Natural killer cell (primary cell): Measurements from ENCODE around the gene WWC1. TPM values are rescaled to one million over a fixed set of nuclear protein-coding genes. Genes with fewer than 3 reads are reported as not detected.

Experiments used
- ATAC-seq, 3 donors: fragments of 150-1000 bp in 2 of 3; fragments of 200-7000 bp in 1 of 3; cut with Tn5 transposase; 1 replicate in 1 of 3; 2 replicates in 2 of 3; pipeline ENCODE4 v1.10.0; 2021; ENCODE audit warnings: mild to moderate bottlenecking in 2 of 3, moderate library complexity in 2 of 3
- DNase-seq, 2 donors: peaks; one replicate each; pipeline versions ENCODE4 v3.0.0 to v3.0.0-alpha.2; 2013 to 2021; ENCODE audit warnings: mixed read lengths in 1 of 2
- H3K27ac ChIP-seq: one replicate; pipeline ENCODE4 v1.5.1; 2013; ENCODE audit warnings: mild to moderate bottlenecking, low read length
- H3K27me3 ChIP-seq: one replicate; pipeline ENCODE4 v1.6.1; 2013; ENCODE audit warnings: low read length; ENCODE audit not compliant: control insufficient read depth, insufficient read depth
- H3K36me3 ChIP-seq: one replicate; pipeline ENCODE4 v1.6.1; 2013; ENCODE audit warnings: low read length; ENCODE audit not compliant: control insufficient read depth, insufficient read depth
- H3K4me1 ChIP-seq: one replicate; pipeline ENCODE4 v1.6.1; 2013; ENCODE audit warnings: low read length; ENCODE audit not compliant: control insufficient read depth, insufficient read depth
- H3K4me3 ChIP-seq: one replicate; pipeline ENCODE4 v1.5.1; 2013; ENCODE audit warnings: low read length
- H3K9me3 ChIP-seq: one replicate; pipeline ENCODE4 v1.6.1; 2013; ENCODE audit warnings: low read length; ENCODE audit not compliant: control insufficient read depth, insufficient read depth
- H3K27ac Mint-ChIP-seq, 2 donors: one replicate each; pipeline ENCODE4 v1.8.0; 2022; ENCODE audit warnings: mild to moderate bottlenecking in 2 of 2, mixed read lengths in 2 of 2, moderate library complexity in 1 of 2
- H3K27me3 Mint-ChIP-seq, 2 donors: one replicate each; pipeline ENCODE4 v1.8.0; 2022; ENCODE audit warnings: low read depth in 2 of 2, mixed read lengths in 2 of 2
- H3K36me3 Mint-ChIP-seq: one replicate; pipeline ENCODE4 v1.8.0; 2022; ENCODE audit warnings: mixed read lengths
- H3K4me1 Mint-ChIP-seq, 2 donors: one replicate each; pipeline ENCODE4 v1.8.0; 2022; ENCODE audit warnings: mixed read lengths in 2 of 2
- H3K4me3 Mint-ChIP-seq: one replicate; pipeline ENCODE4 v1.8.0; 2022; ENCODE audit warnings: mild to moderate bottlenecking, moderate library complexity, mixed read lengths
- H3K9me3 Mint-ChIP-seq, 2 donors: one replicate each; pipeline ENCODE4 v1.8.0; 2022; ENCODE audit warnings: mixed read lengths in 2 of 2
- WGBS: methylation state at CpG from one replicate; pipeline ENCODE4 v1.1.7; 2013; ENCODE audit warnings: missing lambda C conversion rate; ENCODE audit not compliant: insufficient coverage; 5-methylcytosine and 5-hydroxymethylcytosine counted together
- intact Hi-C: fragments of 100-400 bp; cut with micrococcal nuclease; formaldehyde crosslinking; loops from one replicate; pipeline ENCODE4 v1.14.2; 2022
- total RNA-seq, 4 donors: library from RNA; stranded (reverse); fragments of 120-200 nt in 1 of 4; gene quantifications; one replicate each; pipeline versions ENCODE4 v1.2.3 to v1.2.4, GENCODE V29; 2013 to 2022
- TF ChIP-seq, protein P1 (sequence below): fragments of 200-600 bp; IDR thresholded peaks from one replicate; pipeline ENCODE4 v1.8.0; 2022; ENCODE audit warnings: antibody characterized with exemption

WWC1 gene
- total RNA-seq, 3 donors from 2014 or later (not counting 1 experiment from before 2014, with no cell fraction given), result 0.42 to 0.66 (median 0.53) TPM

DNA sequence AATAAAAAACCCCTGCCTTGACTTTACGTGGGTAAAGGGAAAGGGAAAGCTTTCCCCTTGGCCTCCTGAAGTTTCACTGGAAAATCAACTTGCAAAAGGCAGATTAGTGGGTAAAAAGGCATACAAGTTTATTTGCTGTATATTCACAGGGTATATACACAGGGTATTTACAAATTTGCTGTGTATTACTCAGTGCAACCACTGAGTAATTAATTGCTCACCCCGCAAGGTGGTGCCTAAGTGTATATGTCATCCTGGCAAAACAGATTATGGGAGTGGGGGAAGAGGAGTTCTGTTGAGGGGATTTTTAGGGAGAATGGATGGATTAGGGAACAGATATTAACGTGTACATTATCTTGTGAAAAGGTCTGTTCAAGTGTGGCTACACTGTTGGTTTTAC, 187.7 kb downstream of the WWC1 start:
- intact Hi-C loops, result no loop called here
- ATAC-seq, result no peak
- TF ChIP-seq, protein P1, sequence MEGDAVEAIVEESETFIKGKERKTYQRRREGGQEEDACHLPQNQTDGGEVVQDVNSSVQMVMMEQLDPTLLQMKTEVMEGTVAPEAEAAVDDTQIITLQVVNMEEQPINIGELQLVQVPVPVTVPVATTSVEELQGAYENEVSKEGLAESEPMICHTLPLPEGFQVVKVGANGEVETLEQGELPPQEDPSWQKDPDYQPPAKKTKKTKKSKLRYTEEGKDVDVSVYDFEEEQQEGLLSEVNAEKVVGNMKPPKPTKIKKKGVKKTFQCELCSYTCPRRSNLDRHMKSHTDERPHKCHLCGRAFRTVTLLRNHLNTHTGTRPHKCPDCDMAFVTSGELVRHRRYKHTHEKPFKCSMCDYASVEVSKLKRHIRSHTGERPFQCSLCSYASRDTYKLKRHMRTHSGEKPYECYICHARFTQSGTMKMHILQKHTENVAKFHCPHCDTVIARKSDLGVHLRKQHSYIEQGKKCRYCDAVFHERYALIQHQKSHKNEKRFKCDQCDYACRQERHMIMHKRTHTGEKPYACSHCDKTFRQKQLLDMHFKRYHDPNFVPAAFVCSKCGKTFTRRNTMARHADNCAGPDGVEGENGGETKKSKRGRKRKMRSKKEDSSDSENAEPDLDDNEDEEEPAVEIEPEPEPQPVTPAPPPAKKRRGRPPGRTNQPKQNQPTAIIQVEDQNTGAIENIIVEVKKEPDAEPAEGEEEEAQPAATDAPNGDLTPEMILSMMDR, result no peak

GRCh38 chr5:168480601-168481000, 189.2 kb downstream of the WWC1 start:
- Mint-ChIP-seq H3K27me3 (peaks cover 0 to 14% of the 10 kb centered on the region in 2 donors), H3K9me3 (no peaks in the 10 kb centered on the region), H3K36me3 (no peaks in the 10 kb centered on the region), H3K27ac (no peak overlapping the region), H3K4me3 (no peak overlapping the region), H3K4me1 (peaks cover 0 to 3% of the 10 kb centered on the region in 2 donors)
- DNase-seq, result no peak
- H3K4me1 ChIP-seq, result no peaks in the 10 kb centered on the region
- intact Hi-C loops, result no loop called here
- H3K4me3 ChIP-seq, result no peak overlapping the region
- H3K27ac ChIP-seq, result no peak overlapping the region
- 93% methylated on average over 1 of the region's 3 CpGs for WGBS
- TF ChIP-seq, protein P1, result no peak
- H3K9me3 ChIP-seq, result no peaks in the 10 kb centered on the region
- ATAC-seq, result no peak
- no peaks in the 10 kb centered on the region for H3K36me3 ChIP-seq
- no peaks in the 10 kb centered on the region for H3K27me3 ChIP-seq

More for the DNA sequence above, 187.7 kb downstream of the WWC1 start:
- H3K4me3 ChIP-seq, result no peak overlapping the region
- no peak overlapping the region for H3K27ac Mint-ChIP-seq
- H3K4me1 ChIP-seq, result no peaks in the 10 kb centered on the region
- no peaks in the 10 kb centered on the region for H3K36me3 Mint-ChIP-seq
- no peak for DNase-seq
- H3K27ac ChIP-seq, result no peak overlapping the region
- no peak overlapping the region for H3K4me3 Mint-ChIP-seq
- H3K27me3 ChIP-seq, result no peaks in the 10 kb centered on the region
- 93% methylated on average over 3 of the region's 3 CpGs for WGBS
- no peaks in the 10 kb centered on the region for H3K9me3 ChIP-seq
- H3K9me3 Mint-ChIP-seq, result no peaks in the 10 kb centered on the region
- H3K36me3 ChIP-seq, result no peaks in the 10 kb centered on the region
- H3K27me3 Mint-ChIP-seq, result peaks cover 0 to 14% of the 10 kb centered on the region in 2 donors
- H3K4me1 Mint-ChIP-seq, result no peaks in the 10 kb centered on the region

DNA sequence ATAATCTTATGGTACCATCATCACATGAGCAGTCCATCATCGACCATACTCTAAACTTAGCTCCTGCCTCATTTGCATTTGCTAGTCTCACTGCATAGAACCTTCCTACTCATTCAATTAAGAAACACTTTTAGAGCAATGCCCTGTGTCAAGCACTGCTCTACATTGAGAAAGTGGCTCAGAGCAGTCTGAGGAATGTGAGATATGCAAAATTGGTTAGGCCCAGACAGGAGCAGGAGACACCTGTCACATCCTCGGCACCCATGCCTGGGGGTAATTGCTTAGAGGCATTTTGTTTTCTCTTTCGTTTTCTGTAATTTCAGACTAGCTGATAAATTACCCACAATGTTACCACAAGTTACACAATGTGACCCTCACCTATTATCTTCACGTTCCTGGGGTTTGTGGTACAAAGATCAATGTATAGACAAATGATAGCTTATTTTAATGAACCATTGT, 189.9 kb downstream of the WWC1 start:
- peaks cover 3% of the 10 kb centered on the region for H3K4me1 ChIP-seq
- no peaks in the 10 kb centered on the region for H3K9me3 Mint-ChIP-seq
- peaks cover 7 to 11% of the 10 kb centered on the region in 2 donors for H3K4me1 Mint-ChIP-seq
- no peaks in the 10 kb centered on the region for H3K36me3 Mint-ChIP-seq
- H3K9me3 ChIP-seq, result no peaks in the 10 kb centered on the region
- H3K27me3 ChIP-seq, result no peaks in the 10 kb centered on the region
- ATAC-seq (no peak), DNase-seq (peak in 1 of 2 donors; percentile 22)
- WGBS, result 72% methylated on average over 1 of the region's 4 CpGs
- H3K4me3 ChIP-seq, result no peak overlapping the region
- H3K36me3 ChIP-seq, result no peaks in the 10 kb centered on the region
- no peak overlapping the region for H3K4me3 Mint-ChIP-seq
- H3K27me3 Mint-ChIP-seq, result peaks cover 0 to 14% of the 10 kb centered on the region in 2 donors
- intact Hi-C loops, result no loop called here
- H3K27ac Mint-ChIP-seq, result no peak overlapping the region
- H3K27ac ChIP-seq, result no peak overlapping the region
- TF ChIP-seq, protein P1, result no peak

GRCh38 chr5:168482361-168482760, 190.9 kb downstream of the WWC1 start:
- Histone ChIP-seq H3K4me3 (no peak overlapping the region), H3K4me1 (peaks cover 9% of the 10 kb centered on the region), H3K27ac (no peak overlapping the region), H3K27me3 (no peaks in the 10 kb centered on the region), H3K36me3 (no peaks in the 10 kb centered on the region), H3K9me3 (no peaks in the 10 kb centered on the region)
- intact Hi-C loops, result no loop called here
- WGBS, result 85% methylated on average over 5 of the region's 5 CpGs
- H3K4me1 Mint-ChIP-seq, result peaks cover 16 to 20% of the 10 kb centered on the region in 2 donors
- TF ChIP-seq, protein P1, result no peak
- H3K27me3 Mint-ChIP-seq, result peaks cover 0 to 14% of the 10 kb centered on the region in 2 donors
- H3K4me3 Mint-ChIP-seq, result no peak overlapping the region
- no peak overlapping the region for H3K27ac Mint-ChIP-seq
- H3K36me3 Mint-ChIP-seq, result no peaks in the 10 kb centered on the region
- H3K9me3 Mint-ChIP-seq, result no peaks in the 10 kb centered on the region
- ATAC-seq (no peak), DNase-seq (no peak)
